Transverse colon (tissue), 4 donors: Measurements from ENCODE around the gene ITGAD. TPM values are rescaled to one million over a fixed set of nuclear protein-coding genes. Genes with fewer than 3 reads are reported as not detected.

Experiments used
- DNase-seq: peaks from one replicate; pipeline ENCODE4 v3.0.0-alpha.2; 2019
- H3K27ac ChIP-seq, 4 donors: fragments of 200-600 bp; sonication (generic); 2 replicates each; pipeline ENCODE4 v1.5.1; 2016 to 2018; ENCODE audit warnings: inconsistent platforms in 4 of 4
- H3K27me3 ChIP-seq: fragments of 200-600 bp; sonication (generic); 2 replicates; pipeline ENCODE4 v1.5.1; 2017; ENCODE audit warnings: inconsistent platforms
- H3K36me3 ChIP-seq, 4 donors: fragments of 200-600 bp; sonication (generic); 2 replicates each; pipeline ENCODE4 v1.5.1; 2017 to 2019; ENCODE audit warnings: inconsistent platforms in 4 of 4
- H3K4me1 ChIP-seq, 4 donors: fragments of 200-600 bp; sonication (generic); 2 replicates each; pipeline ENCODE4 v1.5.1; 2017 to 2020; ENCODE audit warnings: inconsistent platforms in 4 of 4
- H3K4me3 ChIP-seq, 4 donors: fragments of 200-600 bp; sonication (generic); 1 replicate in 1 of 4; 2 replicates in 3 of 4; pipeline versions ENCODE4 v1.5.1 to v1.6.1; 2017 to 2019; ENCODE audit warnings: inconsistent platforms in 4 of 4
- H3K9me3 ChIP-seq, 2 donors: fragments of 200-600 bp; sonication (generic); 2 replicates each; pipeline ENCODE4 v1.5.1; 2017 to 2019; ENCODE audit warnings: inconsistent platforms in 2 of 2
- EP300 ChIP-seq: sonication (generic); formaldehyde crosslinking; IDR thresholded peaks from one replicate; pipeline ENCODE4 v1.6.1; 2017; ENCODE audit warnings: antibody characterized with exemption, low read depth
- POLR2A ChIP-seq: fragments of 450-650 bp; IDR thresholded peaks from one replicate; pipeline ENCODE4 v1.6.1; 2016; ENCODE audit warnings: antibody characterized with exemption, mild to moderate bottlenecking, moderate library complexity
- POLR2AphosphoS5 ChIP-seq, 3 donors: sonication (generic); formaldehyde crosslinking; IDR thresholded peaks; one replicate each; pipeline ENCODE4 v1.6.1; 2016; ENCODE audit warnings: antibody characterized with exemption in 3 of 3
- WGBS, 2 donors: methylation state at CpG; one replicate each; pipeline ENCODE4 v1.1.5; 2018; ENCODE audit warnings: low coverage in 1 of 2; 5-methylcytosine and 5-hydroxymethylcytosine counted together
- in situ Hi-C, 4 donors: fragments of 200-750 bp; cut with MboI; loops; one replicate each; pipeline versions ENCODE4 v1.15.0 to v1.15.1; 2017; ENCODE audit warnings: low sequenced_read_pairs in 3 of 4, low pct_ligation_motif_present in 1 of 4, low pct_unique_long_range_greater_than_20kb in 1 of 4
- intact Hi-C: fragments of 100-400 bp; cut with DNase I; formaldehyde crosslinking; loops from one replicate; pipeline ENCODE4 v1.15.1; 2023; ENCODE audit warnings: low total_unique reads
- total RNA-seq, 4 donors: library from RNA; depleted of rRNA; stranded (reverse); fragments of >200 nt; gene quantifications; one replicate each; pipeline ENCODE4 v1.1.0, GENCODE V29; 2016
- TF ChIP-seq, protein P1 (sequence below), 5 experiments: fragments of 200-600 bp in 3 of 5; fragments of 450-650 bp in 2 of 5; sonication (generic) in 3 of 5; IDR thresholded peaks; 1 replicate in 2 of 5; 2 replicates in 3 of 5; pipeline ENCODE4 v1.5.1; 2016 to 2017; ENCODE audit warnings: antibody characterized with exemption in 5 of 5, inconsistent platforms in 3 of 5, mild to moderate bottlenecking in 2 of 5, moderate library complexity in 1 of 5

ITGAD gene
- total RNA-seq, 4 donors from 2014 or later, result 0.75 TPM; not detected in 3

DNA sequence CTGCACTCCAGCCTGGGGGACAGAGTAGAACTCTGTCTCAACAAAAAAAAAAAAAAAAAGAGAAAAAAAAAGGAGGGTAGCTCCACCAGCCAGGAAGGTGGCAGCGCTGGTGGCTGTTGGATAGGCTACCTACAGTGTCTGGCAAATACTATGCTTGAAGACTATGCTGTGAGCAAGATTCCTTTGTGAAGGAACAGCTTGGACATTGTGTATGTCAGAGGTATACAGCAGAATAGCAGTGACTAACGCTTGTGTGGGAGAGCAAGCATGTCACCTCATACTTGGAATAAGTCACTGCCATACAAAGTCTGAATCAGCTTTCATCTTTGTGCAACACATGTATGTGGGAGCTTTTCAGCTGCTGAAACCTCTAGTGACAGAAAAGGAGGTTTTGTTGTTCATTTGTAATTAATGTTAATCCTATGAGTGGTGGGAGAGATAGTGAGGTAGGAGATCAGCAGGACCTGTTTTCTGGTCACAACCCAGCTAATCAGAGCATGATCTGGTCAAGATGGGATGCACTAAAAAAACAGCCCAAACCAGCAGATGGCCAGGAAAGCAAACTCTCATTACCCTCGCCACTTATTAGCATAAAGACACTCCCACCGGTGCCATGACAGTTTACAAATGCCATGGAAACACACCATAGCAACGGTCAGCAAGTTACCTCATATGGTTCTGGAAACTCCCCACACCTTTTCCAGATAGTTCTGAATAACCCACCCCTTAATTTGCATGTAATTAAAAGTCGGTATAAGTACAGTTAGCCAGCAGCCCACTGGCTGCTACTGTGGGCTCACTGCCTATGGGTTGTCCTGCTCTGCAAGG lies 6.8 kb upstream of the ITGAD start:
- no peak overlapping the region for H3K4me3 ChIP-seq
- no peak for DNase-seq
- peaks cover 0 to 4% (median 0%) of the 10 kb centered on the region in 4 donors for H3K4me1 ChIP-seq
- intact Hi-C loops (no loop called here), in situ Hi-C loops (loop anchor here in 1 of 4 donors (25.0 kb wide), 1 partner anchor 101 kb away; the partner anchor contains the start of gene SLC5A2)
- no peaks in the 10 kb centered on the region for H3K36me3 ChIP-seq
- H3K27me3 ChIP-seq, result peaks cover 5% of the 10 kb centered on the region
- 24 to 38% methylated on average over 3 to 6 of the region's 6 CpGs for WGBS, 2 donors
- no peak overlapping the region for H3K27ac ChIP-seq
- TF ChIP-seq, protein P1, sequence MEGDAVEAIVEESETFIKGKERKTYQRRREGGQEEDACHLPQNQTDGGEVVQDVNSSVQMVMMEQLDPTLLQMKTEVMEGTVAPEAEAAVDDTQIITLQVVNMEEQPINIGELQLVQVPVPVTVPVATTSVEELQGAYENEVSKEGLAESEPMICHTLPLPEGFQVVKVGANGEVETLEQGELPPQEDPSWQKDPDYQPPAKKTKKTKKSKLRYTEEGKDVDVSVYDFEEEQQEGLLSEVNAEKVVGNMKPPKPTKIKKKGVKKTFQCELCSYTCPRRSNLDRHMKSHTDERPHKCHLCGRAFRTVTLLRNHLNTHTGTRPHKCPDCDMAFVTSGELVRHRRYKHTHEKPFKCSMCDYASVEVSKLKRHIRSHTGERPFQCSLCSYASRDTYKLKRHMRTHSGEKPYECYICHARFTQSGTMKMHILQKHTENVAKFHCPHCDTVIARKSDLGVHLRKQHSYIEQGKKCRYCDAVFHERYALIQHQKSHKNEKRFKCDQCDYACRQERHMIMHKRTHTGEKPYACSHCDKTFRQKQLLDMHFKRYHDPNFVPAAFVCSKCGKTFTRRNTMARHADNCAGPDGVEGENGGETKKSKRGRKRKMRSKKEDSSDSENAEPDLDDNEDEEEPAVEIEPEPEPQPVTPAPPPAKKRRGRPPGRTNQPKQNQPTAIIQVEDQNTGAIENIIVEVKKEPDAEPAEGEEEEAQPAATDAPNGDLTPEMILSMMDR (IDR thresholded peaks at IDR 0.05), result no peak
- TF ChIP-seq POLR2A (no peak), POLR2AphosphoS5 (IDR thresholded peaks at IDR 0.05) (no peak), EP300 (no peak)
- no peaks in the 10 kb centered on the region for H3K9me3 ChIP-seq

DNA sequence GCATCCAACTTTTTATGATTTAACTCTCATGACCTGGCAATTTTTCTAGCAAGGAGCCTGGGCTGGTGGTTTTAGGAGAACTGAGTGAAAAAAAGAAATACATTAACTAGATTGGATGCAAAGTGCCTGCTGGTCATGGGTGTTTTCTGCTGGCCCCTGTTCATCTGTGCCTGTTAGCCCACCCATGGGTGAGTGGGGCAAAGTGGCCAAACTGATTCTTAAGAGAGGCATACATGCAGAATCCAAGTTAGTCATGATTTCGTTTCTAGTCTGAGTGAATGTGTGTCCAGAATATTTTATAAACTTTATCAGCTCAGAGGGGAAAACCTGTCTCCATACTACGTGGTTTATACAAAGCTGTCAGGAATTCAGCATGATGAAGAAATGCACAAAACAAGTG lies 4.6 kb upstream of the ITGAD start:
- Histone ChIP-seq H3K36me3 (no peaks in the 10 kb centered on the region), H3K9me3 (no peaks in the 10 kb centered on the region), H3K4me3 (no peak overlapping the region), H3K27ac (no peak overlapping the region), H3K4me1 (peaks cover 0 to 4% (median 0%) of the 10 kb centered on the region in 4 donors), H3K27me3 (peaks cover 5% of the 10 kb centered on the region)
- intact Hi-C loops (no loop called here), in situ Hi-C loops (loop anchor here in 1 of 4 donors (25.0 kb wide), 1 partner anchor 99 kb away; the partner anchor contains the start of gene SLC5A2)
- TF ChIP-seq EP300 (no peak), POLR2A (no peak), POLR2AphosphoS5 (IDR thresholded peaks at IDR 0.05) (no peak)
- TF ChIP-seq, protein P1 (IDR thresholded peaks at IDR 0.05), result no peak
- no peak for DNase-seq
- WGBS, 2 donors, result 72% methylated on average over 2 of the region's 2 CpGs; no CpG with 5 or more reads in 1 of the 2 donors

DNA sequence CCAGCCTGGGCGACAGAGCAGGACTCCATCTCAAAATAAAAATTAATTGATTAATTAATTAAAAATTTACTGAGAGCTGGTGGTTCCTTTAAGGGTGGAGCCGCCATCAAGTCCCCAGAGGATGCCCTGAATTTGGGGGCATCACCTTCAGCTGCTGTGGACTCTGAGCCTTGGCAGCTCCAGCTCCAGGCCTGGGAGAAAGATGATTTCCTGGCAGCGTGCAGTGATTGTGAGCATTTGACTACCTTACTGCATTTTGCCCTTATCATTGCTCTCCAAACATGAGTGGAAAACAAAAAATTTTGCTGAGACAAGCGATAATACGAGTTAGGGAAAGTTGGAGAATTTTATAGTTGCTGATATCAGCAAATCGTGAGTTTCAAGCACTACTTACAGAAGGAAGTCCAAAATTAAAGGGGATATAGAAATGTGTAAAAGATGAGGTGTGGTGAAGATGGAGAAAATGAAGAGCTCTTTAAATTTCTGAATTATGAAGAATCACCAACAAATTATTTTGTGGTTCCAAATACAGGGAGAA lies 2.6 kb upstream of the ITGAD start:
- DNase-seq, result no peak
- H3K4me1 ChIP-seq, result peaks cover 0 to under 1% (median 0%) of the 10 kb centered on the region in 4 donors
- no peaks in the 10 kb centered on the region for H3K9me3 ChIP-seq
- no peak overlapping the region for H3K4me3 ChIP-seq
- TF ChIP-seq POLR2AphosphoS5 (IDR thresholded peaks at IDR 0.05) (no peak), POLR2A (no peak), EP300 (no peak)
- TF ChIP-seq, protein P1 (IDR thresholded peaks at IDR 0.05), result no peak
- peaks cover 5% of the 10 kb centered on the region for H3K27me3 ChIP-seq
- intact Hi-C loops, result no loop called here
- WGBS, 2 donors, result 76% methylated on average over 6 of the region's 6 CpGs; no CpG with 5 or more reads in 1 of the 2 donors
- H3K27ac ChIP-seq, result no peak overlapping the region
- in situ Hi-C loops, result loop anchor here in 1 of 4 donors (25.0 kb wide), 1 partner anchor 97 kb away; the partner anchor contains the start of gene SLC5A2
- no peaks in the 10 kb centered on the region for H3K36me3 ChIP-seq

DNA sequence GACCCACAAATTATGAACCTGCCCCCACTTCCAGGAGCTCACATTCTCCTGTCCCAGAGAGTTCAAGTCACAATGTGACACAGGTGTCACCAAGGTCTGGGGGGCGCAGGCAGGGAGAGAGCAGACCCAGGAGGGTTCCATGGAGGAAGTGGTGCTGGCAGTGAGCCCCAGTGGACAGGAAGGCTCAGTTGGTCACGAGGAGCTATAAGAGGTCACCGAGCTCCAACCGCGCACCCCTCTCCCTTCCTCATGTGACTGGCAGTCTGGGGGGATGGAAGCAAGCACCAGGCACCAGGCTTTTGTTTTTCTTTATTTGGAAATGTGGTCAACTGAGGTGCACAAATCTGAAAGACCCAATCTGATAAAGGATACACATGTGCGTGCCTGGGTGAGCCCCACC lies 2.5 kb downstream of the ITGAD start:
- intact Hi-C loops, result no loop called here
- H3K27ac ChIP-seq, result no peak overlapping the region
- in situ Hi-C loops, result loop anchor here in 1 of 4 donors (25.0 kb wide), 1 partner anchor 92 kb away; the partner anchor contains the start of gene SLC5A2
- H3K4me1 ChIP-seq, result no peaks in the 10 kb centered on the region
- no peaks in the 10 kb centered on the region for H3K36me3 ChIP-seq
- H3K27me3 ChIP-seq, result no peaks in the 10 kb centered on the region
- no peak overlapping the region for H3K4me3 ChIP-seq
- TF ChIP-seq POLR2AphosphoS5 (IDR thresholded peaks at IDR 0.05) (no peak), EP300 (no peak), POLR2A (no peak)
- TF ChIP-seq, protein P1 (IDR thresholded peaks at IDR 0.05), result no peak
- H3K9me3 ChIP-seq, result no peaks in the 10 kb centered on the region
- WGBS, 2 donors, result 63 to 76% methylated on average over 2 to 6 of the region's 6 CpGs
- peak; percentile 27 for DNase-seq
